HG02763 (cell line): ENCODE measurements around the gene RXRB.

Experiments used
- ATAC-seq: cut with Tn5 transposase; IDR thresholded peaks from one replicate; pipeline ENCODE4 v1.9.1; 2021; ENCODE audit warnings: mild to moderate bottlenecking, moderate library complexity; ENCODE audit not compliant: unreplicated experiment

The RXRB gene

GRCh38 chr6:33177552-33178446 lies 22.7 kb downstream of the RXRB start:
- no peak for ATAC-seq

GRCh38 chr6:33176906-33177305 lies 23.6 kb downstream of the RXRB start:
- no peak for ATAC-seq

- ATAC-seq, result no peak
Observed at GRCh38 chr6:33175436-33176069, 24.9 kb downstream of the RXRB start.

- ATAC-seq, result no peak
Observed at GRCh38 chr6:33174784-33175183, 25.7 kb downstream of the RXRB start.

GRCh38 chr6:33173535-33174180 lies 26.8 kb downstream of the RXRB start:
- no peak for ATAC-seq

GRCh38 chr6:33172688-33173534 lies 27.6 kb downstream of the RXRB start:
- no peak for ATAC-seq

GRCh38 chr6:33171880-33172687 lies 28.4 kb downstream of the RXRB start:
- no peak for ATAC-seq

- ATAC-seq, result no peak
Observed at GRCh38 chr6:33171016-33171879, 29.2 kb downstream of the RXRB start.

GRCh38 chr6:33170176-33171015 lies 30.1 kb downstream of the RXRB start:
- no peak for ATAC-seq

- ATAC-seq, result no peak
Observed at GRCh38 chr6:33169291-33170175, 30.9 kb downstream of the RXRB start.

- no peak for ATAC-seq
Observed at GRCh38 chr6:33168639-33169038, 31.8 kb downstream of the RXRB start.

GRCh38 chr6:33168284-33168601 lies 32.2 kb downstream of the RXRB start:
- no peak for ATAC-seq

- ATAC-seq, result no peak
Observed at GRCh38 chr6:33167374-33168283, 32.8 kb downstream of the RXRB start.

- ATAC-seq, result no peak
Observed at GRCh38 chr6:33166811-33167210, 33.7 kb downstream of the RXRB start.

GRCh38 chr6:33166363-33166762 lies 34.1 kb downstream of the RXRB start:
- no peak for ATAC-seq

GRCh38 chr6:33165581-33166258 lies 34.7 kb downstream of the RXRB start:
- no peak for ATAC-seq
